GM19372 (cell line): ENCODE results near the gene SLC8B1.

Experiments used
- ATAC-seq: cut with Tn5 transposase; IDR thresholded peaks from one replicate; pipeline ENCODE4 v1.9.1; 2021; ENCODE audit warnings: mild to moderate bottlenecking, low read depth, moderate library complexity; ENCODE audit not compliant: unreplicated experiment

The SLC8B1 gene

GRCh38 chr12:113296557-113297213 lies 38.2 kb downstream of the SLC8B1 start:
- no peak for ATAC-seq

- no peak for ATAC-seq
Measured at GRCh38 chr12:113295886-113296556, 38.9 kb downstream of the SLC8B1 start.

GRCh38 chr12:113293100-113293499 lies 41.8 kb downstream of the SLC8B1 start:
- ATAC-seq = no peak

GRCh38 chr12:113292547-113292946 lies 42.4 kb downstream of the SLC8B1 start:
- ATAC-seq = no peak

- no peak for ATAC-seq
Measured at GRCh38 chr12:113292091-113292490, 42.8 kb downstream of the SLC8B1 start.

- no peak for ATAC-seq
Measured at GRCh38 chr12:113291586-113291985, 43.3 kb downstream of the SLC8B1 start.

GRCh38 chr12:113290506-113290905 lies 44.4 kb downstream of the SLC8B1 start:
- no peak for ATAC-seq

- ATAC-seq = no peak
Measured at GRCh38 chr12:113289361-113289760, 45.5 kb downstream of the SLC8B1 start.

- no peak for ATAC-seq
Measured at GRCh38 chr12:113287899-113288282, 47.0 kb downstream of the SLC8B1 start.

GRCh38 chr12:113287146-113287898 lies 47.6 kb downstream of the SLC8B1 start:
- ATAC-seq = no peak

- no peak for ATAC-seq
Measured at GRCh38 chr12:113286712-113287111, 48.2 kb downstream of the SLC8B1 start.

- ATAC-seq = no peak
Measured at GRCh38 chr12:113285679-113286610, 49.0 kb downstream of the SLC8B1 start.

- no peak for ATAC-seq
Measured at GRCh38 chr12:113284751-113285150, 50.2 kb downstream of the SLC8B1 start.

GRCh38 chr12:113278633-113279032 lies 56.3 kb downstream of the SLC8B1 start:
- ATAC-seq = no peak

- no peak for ATAC-seq
Measured at GRCh38 chr12:113278141-113278540, 56.8 kb downstream of the SLC8B1 start.

GRCh38 chr12:113277511-113277910 lies 57.4 kb downstream of the SLC8B1 start:
- no peak for ATAC-seq

GRCh38 chr12:113276946-113277500 lies 57.9 kb downstream of the SLC8B1 start:
- no peak for ATAC-seq

- no peak for ATAC-seq
Measured at GRCh38 chr12:113276306-113276705, 58.6 kb downstream of the SLC8B1 start.

GRCh38 chr12:113274848-113275247 lies 60.1 kb downstream of the SLC8B1 start:
- ATAC-seq = no peak

- no peak for ATAC-seq
Measured at GRCh38 chr12:113273053-113273725, 61.7 kb downstream of the SLC8B1 start.
